HEK293 (cell line): ENCODE results near the gene SORCS3.

Experiments used
- TRIM28 ChIP-seq: IDR thresholded peaks from 2 replicates; pipeline ENCODE4 v1.6.1; 2011; ENCODE audit warnings: low read length, control low read depth, borderline replicate concordance
- ZNF404 ChIP-seq: fragments of 450-650 bp; formaldehyde crosslinking; IDR thresholded peaks from 2 replicates; pipeline ENCODE4 v1.5.1; 2017; ENCODE audit warnings: missing biosample characterization, missing genetic modification characterization

GRCh38 chr10:105170521-105170920 lies 529.4 kb downstream of the SORCS3 start:
- TF ChIP-seq ZNF404 (tag by site-specific recombination) (no peak), TRIM28 (no peak)
